Measurements from ENCODE around the gene RASSF7. TPM values are rescaled to one million over a fixed set of nuclear protein-coding genes. Genes with fewer than 3 reads are reported as not detected.
A peak's percentile ranks its signal among the peaks of the same experiment; 100 is the strongest.

Gene RASSF7
- total RNA-seq, 1 donor from 2014 or later = 12.8 TPM

GRCh38 chr11:537622-538430 is 22.9 kb upstream of the RASSF7 start:
- Histone ChIP-seq H4K20me1 (ENCODE audit: low read depth) (peaks cover 17% of the 10 kb centered on the region), H3K27me3 (peaks cover 31% of the 10 kb centered on the region), H3F3A (ENCODE audit: low read depth) (peaks cover 30% of the 10 kb centered on the region), H3K9ac (no peak overlapping the region), H3K4me1 (peaks cover 20% of the 10 kb centered on the region), H3K9me3 (ENCODE audit: low read depth) (no peaks in the 10 kb centered on the region), H3K4me3 (peak overlapping the region; percentile 38), H2AFZ (replicated peaks) (no peak overlapping the region), H3K79me2 (ENCODE audit: low read depth) (peaks cover 13% of the 10 kb centered on the region), H3K27ac (no peak overlapping the region), H3K36me3 (no peaks in the 10 kb centered on the region), H3K4me2 (peak overlapping the region; percentile 94)
- H3K27ac Mint-ChIP-seq = no peak overlapping the region
- H3K4me1 Mint-ChIP-seq = peaks cover 14% of the 10 kb centered on the region
- TF ChIP-seq EZH2 (IDR thresholded peaks at IDR 0.05) (no peak), EZH2phosphoT487 (IDR thresholded peaks at IDR 0.05) (no peak)
- TF ChIP-seq, protein P1, sequence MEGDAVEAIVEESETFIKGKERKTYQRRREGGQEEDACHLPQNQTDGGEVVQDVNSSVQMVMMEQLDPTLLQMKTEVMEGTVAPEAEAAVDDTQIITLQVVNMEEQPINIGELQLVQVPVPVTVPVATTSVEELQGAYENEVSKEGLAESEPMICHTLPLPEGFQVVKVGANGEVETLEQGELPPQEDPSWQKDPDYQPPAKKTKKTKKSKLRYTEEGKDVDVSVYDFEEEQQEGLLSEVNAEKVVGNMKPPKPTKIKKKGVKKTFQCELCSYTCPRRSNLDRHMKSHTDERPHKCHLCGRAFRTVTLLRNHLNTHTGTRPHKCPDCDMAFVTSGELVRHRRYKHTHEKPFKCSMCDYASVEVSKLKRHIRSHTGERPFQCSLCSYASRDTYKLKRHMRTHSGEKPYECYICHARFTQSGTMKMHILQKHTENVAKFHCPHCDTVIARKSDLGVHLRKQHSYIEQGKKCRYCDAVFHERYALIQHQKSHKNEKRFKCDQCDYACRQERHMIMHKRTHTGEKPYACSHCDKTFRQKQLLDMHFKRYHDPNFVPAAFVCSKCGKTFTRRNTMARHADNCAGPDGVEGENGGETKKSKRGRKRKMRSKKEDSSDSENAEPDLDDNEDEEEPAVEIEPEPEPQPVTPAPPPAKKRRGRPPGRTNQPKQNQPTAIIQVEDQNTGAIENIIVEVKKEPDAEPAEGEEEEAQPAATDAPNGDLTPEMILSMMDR (IDR thresholded peaks at IDR 0.05) = no peak
- no peak for DNase-seq (ENCODE audit: low spot score)
- H3K36me3 Mint-ChIP-seq = peaks cover 2% of the 10 kb centered on the region
- H3K4me3 Mint-ChIP-seq = peak overlapping the region; percentile 73
- peaks cover 4% of the 10 kb centered on the region for H3K27me3 Mint-ChIP-seq (ENCODE audit: insufficient read depth, low read depth)
- H3K9me3 Mint-ChIP-seq = no peaks in the 10 kb centered on the region

DNA sequence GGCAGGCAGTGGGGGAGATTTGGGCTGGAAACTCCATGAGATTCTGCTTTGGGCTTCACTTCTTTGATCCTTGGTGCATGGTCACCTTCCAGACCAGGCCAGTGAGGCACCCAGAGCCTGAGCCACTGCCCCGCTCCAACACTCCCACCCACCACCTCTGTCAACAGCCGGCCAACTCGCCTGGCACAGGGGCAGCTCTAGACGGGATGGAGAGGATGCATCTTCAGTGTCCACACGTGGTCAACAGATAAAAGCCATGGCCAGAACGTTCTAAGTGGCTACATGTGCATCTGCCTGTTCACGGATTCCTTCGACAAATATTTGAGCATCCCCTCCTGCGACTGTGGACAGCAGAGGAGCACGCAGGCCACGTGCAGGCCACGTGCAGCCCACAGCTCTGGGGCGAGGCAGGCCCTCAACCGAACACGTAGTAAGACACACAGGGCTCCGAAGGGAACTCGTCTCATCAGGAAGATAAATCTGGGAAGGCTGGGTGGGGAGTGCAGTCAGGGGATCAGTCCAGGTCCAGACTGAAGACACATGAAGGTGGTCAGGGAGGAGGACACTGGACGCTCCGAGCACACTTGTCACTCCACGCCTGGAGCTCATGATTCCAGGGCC is 22.2 kb upstream of the RASSF7 start:
- H3F3A ChIP-seq (ENCODE audit: low read depth) = peaks cover 30% of the 10 kb centered on the region
- peak overlapping the region; percentile 37 for H3K27ac Mint-ChIP-seq
- peaks cover 14% of the 10 kb centered on the region for H3K4me1 Mint-ChIP-seq
- H3K9me3 ChIP-seq (ENCODE audit: low read depth) = no peaks in the 10 kb centered on the region
- peaks cover 2% of the 10 kb centered on the region for H3K36me3 Mint-ChIP-seq
- H3K79me2 ChIP-seq (ENCODE audit: low read depth) = peaks cover 13% of the 10 kb centered on the region
- H3K36me3 ChIP-seq = no peaks in the 10 kb centered on the region
- H3K4me1 ChIP-seq = peaks cover 20% of the 10 kb centered on the region
- no peak overlapping the region for H3K27ac ChIP-seq
- H3K9me3 Mint-ChIP-seq = no peaks in the 10 kb centered on the region
- no peak overlapping the region for H2AFZ ChIP-seq (replicated peaks)
- peaks cover 13% of the 10 kb centered on the region for H4K20me1 ChIP-seq (ENCODE audit: low read depth)
- peak overlapping the region; percentile 67 for H3K4me3 Mint-ChIP-seq
- peaks cover 31% of the 10 kb centered on the region for H3K27me3 ChIP-seq
- H3K4me2 ChIP-seq = no peak overlapping the region
- no peak overlapping the region for H3K9ac ChIP-seq
- H3K27me3 Mint-ChIP-seq (ENCODE audit: insufficient read depth, low read depth) = peaks cover 4% of the 10 kb centered on the region
- H3K4me3 ChIP-seq = no peak overlapping the region
- TF ChIP-seq EZH2phosphoT487 (IDR thresholded peaks at IDR 0.05) = no peak
- TF ChIP-seq EZH2 (IDR thresholded peaks at IDR 0.05) = no peak
- TF ChIP-seq, protein P1 (IDR thresholded peaks at IDR 0.05) = no peak
- no peak for DNase-seq (ENCODE audit: low spot score)

GRCh38 chr11:539971-540481 is 20.7 kb upstream of the RASSF7 start:
- H2AFZ ChIP-seq (replicated peaks) = no peak overlapping the region
- no peak overlapping the region for H3K27ac ChIP-seq
- no peak overlapping the region for H3K9ac ChIP-seq
- H3K4me1 ChIP-seq = peaks cover 15% of the 10 kb centered on the region
- H3K4me3 ChIP-seq = no peak overlapping the region
- DNase-seq (ENCODE audit: low spot score) = no peak
- Mint-ChIP-seq H3K9me3 (no peaks in the 10 kb centered on the region), H3K36me3 (peaks cover 2% of the 10 kb centered on the region), H3K27ac (no peak overlapping the region), H3K4me1 (peaks cover 14% of the 10 kb centered on the region), H3K27me3 (ENCODE audit: insufficient read depth, low read depth) (peaks cover 4% of the 10 kb centered on the region), H3K4me3 (no peak overlapping the region)
- peaks cover 31% of the 10 kb centered on the region for H3K27me3 ChIP-seq
- no peaks in the 10 kb centered on the region for H4K20me1 ChIP-seq (ENCODE audit: low read depth)
- H3F3A ChIP-seq (ENCODE audit: low read depth) = peaks cover 27% of the 10 kb centered on the region
- no peaks in the 10 kb centered on the region for H3K9me3 ChIP-seq (ENCODE audit: low read depth)
- no peak for TF ChIP-seq EZH2phosphoT487 (IDR thresholded peaks at IDR 0.05)
- TF ChIP-seq, protein P1 (IDR thresholded peaks at IDR 0.05) = no peak
- TF ChIP-seq EZH2 (IDR thresholded peaks at IDR 0.05) = no peak
- H3K4me2 ChIP-seq = no peak overlapping the region
- no peaks in the 10 kb centered on the region for H3K79me2 ChIP-seq (ENCODE audit: low read depth)
- H3K36me3 ChIP-seq = no peaks in the 10 kb centered on the region
